Measurements from ENCODE around the gene ZNF689. TPM values are rescaled to one million over a fixed set of nuclear protein-coding genes. Genes with fewer than 3 reads are reported as not detected.
A peak's percentile ranks its signal among the peaks of the same experiment; 100 is the strongest.

The ZNF689 gene
- total and polyA plus RNA-seq, 2 of the 13 experiments (the other 11 are each of a cell fraction or from before 2014, with no cell fraction given): 9.7 to 19.5 TPM

GRCh38 chr16:30557957-30558788 is 52.0 kb downstream of the ZNF689 start, which contains the start of gene ZNF764 (continued):
- TF ChIP-seq GRHL1 (CRISPR knock-in tag; conservative IDR thresholded peaks at IDR 0.05) (no peak), SSRP1 (CRISPR knock-in tag; IDR thresholded peaks at IDR 0.05) (no peak), ZBTB42 (CRISPR knock-in tag; IDR thresholded peaks at IDR 0.05) (no peak), ZNF883 (CRISPR knock-in tag; IDR thresholded peaks at IDR 0.05; ENCODE audit: not compliant biosample characterization) (no peak), SAP130 (CRISPR knock-in tag; IDR thresholded peaks at IDR 0.05; ENCODE audit: low read depth) (peak; percentile 94), ETV6 (CRISPR knock-in tag; conservative IDR thresholded peaks at IDR 0.05) (no peak), ZFP36L2 (CRISPR knock-in tag; IDR thresholded peaks at IDR 0.05) (peak; percentile 46; the same call in 1 of the 2 replicates), GATA4 (IDR thresholded peaks at IDR 0.05; ENCODE audit: borderline replicate concordance, low read depth) (peak; percentile 66; the same call in 1 of the 2 replicates), KDM3A (CRISPR knock-in tag; IDR thresholded peaks at IDR 0.05; ENCODE audit: low read depth) (peak; percentile 60; the same call in 1 of the 2 replicates)
- TF ChIP-seq, protein P1, sequence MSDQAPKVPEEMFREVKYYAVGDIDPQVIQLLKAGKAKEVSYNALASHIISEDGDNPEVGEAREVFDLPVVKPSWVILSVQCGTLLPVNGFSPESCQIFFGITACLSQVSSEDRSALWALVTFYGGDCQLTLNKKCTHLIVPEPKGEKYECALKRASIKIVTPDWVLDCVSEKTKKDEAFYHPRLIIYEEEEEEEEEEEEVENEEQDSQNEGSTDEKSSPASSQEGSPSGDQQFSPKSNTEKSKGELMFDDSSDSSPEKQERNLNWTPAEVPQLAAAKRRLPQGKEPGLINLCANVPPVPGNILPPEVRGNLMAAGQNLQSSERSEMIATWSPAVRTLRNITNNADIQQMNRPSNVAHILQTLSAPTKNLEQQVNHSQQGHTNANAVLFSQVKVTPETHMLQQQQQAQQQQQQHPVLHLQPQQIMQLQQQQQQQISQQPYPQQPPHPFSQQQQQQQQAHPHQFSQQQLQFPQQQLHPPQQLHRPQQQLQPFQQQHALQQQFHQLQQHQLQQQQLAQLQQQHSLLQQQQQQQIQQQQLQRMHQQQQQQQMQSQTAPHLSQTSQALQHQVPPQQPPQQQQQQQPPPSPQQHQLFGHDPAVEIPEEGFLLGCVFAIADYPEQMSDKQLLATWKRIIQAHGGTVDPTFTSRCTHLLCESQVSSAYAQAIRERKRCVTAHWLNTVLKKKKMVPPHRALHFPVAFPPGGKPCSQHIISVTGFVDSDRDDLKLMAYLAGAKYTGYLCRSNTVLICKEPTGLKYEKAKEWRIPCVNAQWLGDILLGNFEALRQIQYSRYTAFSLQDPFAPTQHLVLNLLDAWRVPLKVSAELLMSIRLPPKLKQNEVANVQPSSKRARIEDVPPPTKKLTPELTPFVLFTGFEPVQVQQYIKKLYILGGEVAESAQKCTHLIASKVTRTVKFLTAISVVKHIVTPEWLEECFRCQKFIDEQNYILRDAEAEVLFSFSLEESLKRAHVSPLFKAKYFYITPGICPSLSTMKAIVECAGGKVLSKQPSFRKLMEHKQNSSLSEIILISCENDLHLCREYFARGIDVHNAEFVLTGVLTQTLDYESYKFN (CRISPR knock-in tag; conservative IDR thresholded peaks at IDR 0.05): peak; percentile 72
- TF ChIP-seq, protein P2, sequence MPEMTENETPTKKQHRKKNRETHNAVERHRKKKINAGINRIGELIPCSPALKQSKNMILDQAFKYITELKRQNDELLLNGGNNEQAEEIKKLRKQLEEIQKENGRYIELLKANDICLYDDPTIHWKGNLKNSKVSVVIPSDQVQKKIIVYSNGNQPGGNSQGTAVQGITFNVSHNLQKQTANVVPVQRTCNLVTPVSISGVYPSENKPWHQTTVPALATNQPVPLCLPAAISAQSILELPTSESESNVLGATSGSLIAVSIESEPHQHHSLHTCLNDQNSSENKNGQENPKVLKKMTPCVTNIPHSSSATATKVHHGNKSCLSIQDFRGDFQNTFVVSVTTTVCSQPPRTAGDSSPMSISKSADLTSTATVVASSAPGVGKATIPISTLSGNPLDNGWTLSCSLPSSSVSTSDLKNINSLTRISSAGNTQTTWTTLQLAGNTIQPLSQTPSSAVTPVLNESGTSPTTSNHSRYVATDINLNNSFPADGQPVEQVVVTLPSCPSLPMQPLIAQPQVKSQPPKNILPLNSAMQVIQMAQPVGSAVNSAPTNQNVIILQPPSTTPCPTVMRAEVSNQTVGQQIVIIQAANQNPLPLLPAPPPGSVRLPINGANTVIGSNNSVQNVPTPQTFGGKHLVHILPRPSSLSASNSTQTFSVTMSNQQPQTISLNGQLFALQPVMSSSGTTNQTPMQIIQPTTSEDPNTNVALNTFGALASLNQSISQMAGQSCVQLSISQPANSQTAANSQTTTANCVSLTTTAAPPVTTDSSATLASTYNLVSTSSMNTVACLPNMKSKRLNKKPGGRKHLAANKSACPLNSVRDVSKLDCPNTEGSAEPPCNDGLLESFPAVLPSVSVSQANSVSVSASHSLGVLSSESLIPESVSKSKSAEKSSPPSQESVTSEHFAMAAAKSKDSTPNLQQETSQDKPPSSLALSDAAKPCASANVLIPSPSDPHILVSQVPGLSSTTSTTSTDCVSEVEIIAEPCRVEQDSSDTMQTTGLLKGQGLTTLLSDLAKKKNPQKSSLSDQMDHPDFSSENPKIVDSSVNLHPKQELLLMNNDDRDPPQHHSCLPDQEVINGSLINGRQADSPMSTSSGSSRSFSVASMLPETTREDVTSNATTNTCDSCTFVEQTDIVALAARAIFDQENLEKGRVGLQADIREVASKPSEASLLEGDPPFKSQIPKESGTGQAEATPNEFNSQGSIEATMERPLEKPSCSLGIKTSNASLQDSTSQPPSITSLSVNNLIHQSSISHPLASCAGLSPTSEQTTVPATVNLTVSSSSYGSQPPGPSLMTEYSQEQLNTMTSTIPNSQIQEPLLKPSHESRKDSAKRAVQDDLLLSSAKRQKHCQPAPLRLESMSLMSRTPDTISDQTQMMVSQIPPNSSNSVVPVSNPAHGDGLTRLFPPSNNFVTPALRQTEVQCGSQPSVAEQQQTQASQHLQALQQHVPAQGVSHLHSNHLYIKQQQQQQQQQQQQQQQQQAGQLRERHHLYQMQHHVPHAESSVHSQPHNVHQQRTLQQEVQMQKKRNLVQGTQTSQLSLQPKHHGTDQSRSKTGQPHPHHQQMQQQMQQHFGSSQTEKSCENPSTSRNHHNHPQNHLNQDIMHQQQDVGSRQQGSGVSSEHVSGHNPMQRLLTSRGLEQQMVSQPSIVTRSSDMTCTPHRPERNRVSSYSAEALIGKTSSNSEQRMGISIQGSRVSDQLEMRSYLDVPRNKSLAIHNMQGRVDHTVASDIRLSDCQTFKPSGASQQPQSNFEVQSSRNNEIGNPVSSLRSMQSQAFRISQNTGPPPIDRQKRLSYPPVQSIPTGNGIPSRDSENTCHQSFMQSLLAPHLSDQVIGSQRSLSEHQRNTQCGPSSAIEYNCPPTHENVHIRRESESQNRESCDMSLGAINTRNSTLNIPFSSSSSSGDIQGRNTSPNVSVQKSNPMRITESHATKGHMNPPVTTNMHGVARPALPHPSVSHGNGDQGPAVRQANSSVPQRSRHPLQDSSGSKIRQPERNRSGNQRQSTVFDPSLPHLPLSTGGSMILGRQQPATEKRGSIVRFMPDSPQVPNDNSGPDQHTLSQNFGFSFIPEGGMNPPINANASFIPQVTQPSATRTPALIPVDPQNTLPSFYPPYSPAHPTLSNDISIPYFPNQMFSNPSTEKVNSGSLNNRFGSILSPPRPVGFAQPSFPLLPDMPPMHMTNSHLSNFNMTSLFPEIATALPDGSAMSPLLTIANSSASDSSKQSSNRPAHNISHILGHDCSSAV (CRISPR knock-in tag; IDR thresholded peaks at IDR 0.05; ENCODE audit: borderline replicate concordance): peak; percentile 60; the same call in 1 of the 2 replicates
- TF ChIP-seq, protein P3, sequence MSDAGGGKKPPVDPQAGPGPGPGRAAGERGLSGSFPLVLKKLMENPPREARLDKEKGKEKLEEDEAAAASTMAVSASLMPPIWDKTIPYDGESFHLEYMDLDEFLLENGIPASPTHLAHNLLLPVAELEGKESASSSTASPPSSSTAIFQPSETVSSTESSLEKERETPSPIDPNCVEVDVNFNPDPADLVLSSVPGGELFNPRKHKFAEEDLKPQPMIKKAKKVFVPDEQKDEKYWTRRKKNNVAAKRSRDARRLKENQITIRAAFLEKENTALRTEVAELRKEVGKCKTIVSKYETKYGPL (CRISPR knock-in tag; IDR thresholded peaks at IDR 0.05): no peak

Data from HepG2 (cell line).